Measurements from ENCODE around the gene CCDC50.

DNA sequence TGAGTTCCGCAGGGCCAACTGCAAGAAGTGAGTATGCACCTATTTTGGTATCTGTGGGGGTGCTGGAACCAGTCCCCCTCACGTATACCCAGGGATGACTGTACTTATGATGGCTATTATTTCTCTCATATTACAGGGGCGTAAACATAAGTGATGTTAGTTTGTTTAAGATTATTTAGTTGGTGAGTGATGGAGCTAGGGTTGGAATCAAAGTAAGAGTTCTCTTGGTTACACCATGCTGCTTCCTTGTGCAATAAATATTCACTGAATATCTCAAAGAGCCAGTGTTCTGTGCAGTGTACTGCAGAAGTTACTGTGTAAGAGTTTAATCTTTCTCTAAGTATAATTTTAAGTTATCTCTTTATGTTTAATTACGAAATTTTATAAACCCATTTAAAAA is 13.9 kb downstream of the CCDC50 start:
- no peak for TF ChIP-seq L3MBTL2 (conservative IDR thresholded peaks at IDR 0.05)
- TF ChIP-seq HDGF (IDR thresholded peaks at IDR 0.05; ENCODE audit: borderline replicate concordance), result no peak
- no peak for TF ChIP-seq SP1 (IDR thresholded peaks at IDR 0.05)
- TF ChIP-seq ELF4 (IDR thresholded peaks at IDR 0.05), result no peak
- no peak for TF ChIP-seq BHLHE40 (IDR thresholded peaks at IDR 0.05; ENCODE audit: borderline replicate concordance)
- no peak for TF ChIP-seq FOXA1 (IDR thresholded peaks at IDR 0.05)
- no peak for TF ChIP-seq NFRKB (IDR thresholded peaks at IDR 0.05)
- TF ChIP-seq ZNF384 (IDR thresholded peaks at IDR 0.05), result no peak
- TF ChIP-seq ARNT (IDR thresholded peaks at IDR 0.05), result no peak
- TF ChIP-seq CTBP1 (IDR thresholded peaks at IDR 0.05; ENCODE audit: borderline replicate concordance), result no peak
- no peak for TF ChIP-seq TARDBP (IDR thresholded peaks at IDR 0.05)
- no peak for TF ChIP-seq FOXM1 (IDR thresholded peaks at IDR 0.05; ENCODE audit: borderline replicate concordance)
- TF ChIP-seq FOXK2 (IDR thresholded peaks at IDR 0.05), result no peak
- no peak for TF ChIP-seq LEF1 (IDR thresholded peaks at IDR 0.05; ENCODE audit: borderline replicate concordance)

Measured in HEK293T (cell line).